HepG2 (cell line): Measurements from ENCODE around the gene NOL4L. TPM values are rescaled to one million over a fixed set of nuclear protein-coding genes. Genes with fewer than 3 reads are reported as not detected.
A peak's percentile ranks its signal among the peaks of the same experiment; 100 is the strongest.

Experiments used
- ATAC-seq: fragments of 200-7000 bp; cut with Tn5 transposase; 3 replicates; pipeline ENCODE4 v1.9.1; 2020; ENCODE audit warnings: mild to moderate bottlenecking, moderate library complexity
- BruUV-seq: library from RNA; stranded (reverse); fragments of 400-500 nt; replicated peaks from 2 replicates; lab custom pipeline; 2021; lab: Mats Ljungman, UMichigan
- CTCF ChIA-PET: fragments of 300-600 bp; formaldehyde crosslinking; extraction: SDS; loops from one replicate; lab custom pipeline; 2021; ENCODE audit warnings: low total read pairs, inconsistent platforms, low intra/inter-chr PET ratio; lab: Yijun Ruan, JAX
- POLR2A ChIA-PET: fragments of 350-600 bp; sonication (Branson Sonifier 250); formaldehyde crosslinking; loops from one replicate; lab custom pipeline; 2020; ENCODE audit warnings: antibody characterized with exemption, inconsistent platforms; lab: Yijun Ruan, JAX
- DNase-seq: peaks from one replicate; pipeline ENCODE4 v3.0.0-alpha.2; 2015; ENCODE audit warnings: low spot score
- FAIRE-seq: peaks from 3 replicates; lab custom pipeline; 2011; peaks lifted over from hg19 to GRCh38; lab: Jason Lieb, UNC
- H2AFZ ChIP-seq: one replicate; pipeline ENCODE4 v1.6.1; 2011; ENCODE audit warnings: low read length, inconsistent platforms
- H3K27ac ChIP-seq: fragments of 300-600 bp; 3 replicates; pipeline ENCODE4 v1.8.0; 2011; ENCODE audit warnings: mixed run types, mild to moderate bottlenecking, mixed read lengths, low read length, inconsistent platforms; ENCODE audit not compliant: insufficient read depth; ENCODE audit errors: extremely low read length
- H3K27me3 ChIP-seq, 2 experiments: fragments of 200-600 bp in 1 of 2; 2 replicates in 1 of 2; 3 replicates in 1 of 2; pipeline versions ENCODE4 v1.6.0 to v1.8.0; 2011; ENCODE audit warnings: low read length in 2 of 2, mild to moderate bottlenecking in 2 of 2, moderate library complexity in 2 of 2, inconsistent platforms in 1 of 2; ENCODE audit not compliant: insufficient read depth in 2 of 2, control insufficient read depth in 1 of 2
- H3K36me3 ChIP-seq, 2 experiments: fragments of 200-600 bp in 1 of 2; replicated peaks in 1 of 2; 2 replicates in 1 of 2; 3 replicates in 1 of 2; pipeline versions ENCODE4 v1.5.1 to v1.8.0; 2011; ENCODE audit warnings: low read length in 2 of 2, inconsistent platforms in 1 of 2; ENCODE audit not compliant: insufficient read depth in 2 of 2, control insufficient read depth in 1 of 2
- H3K4me1 ChIP-seq: 2 replicates; pipeline ENCODE4 v1.5.1; 2012; ENCODE audit warnings: low read length, inconsistent platforms; ENCODE audit not compliant: insufficient read depth
- H3K4me2 ChIP-seq: 2 replicates; pipeline ENCODE4 v1.6.0; 2011; ENCODE audit warnings: low read depth, low read length, inconsistent platforms
- H3K4me3 ChIP-seq, 3 experiments: fragments of 200-600 bp in 1 of 3; sonication (generic), shearing (Covaris generic) in 1 of 3; replicated peaks in 1 of 3; 2 replicates each; pipeline ENCODE4 v1.5.1; 2011 to 2016; ENCODE audit warnings: low read length in 3 of 3, inconsistent platforms in 2 of 3, low read depth in 2 of 3, mild to moderate bottlenecking in 2 of 3, control low read depth in 1 of 3, mixed read lengths in 1 of 3; ENCODE audit not compliant: insufficient read depth in 1 of 3
- H3K79me2 ChIP-seq: one replicate; pipeline ENCODE4 v1.6.1; 2011; ENCODE audit warnings: low read length, inconsistent platforms; ENCODE audit not compliant: insufficient read depth
- H3K9ac ChIP-seq: 2 replicates; pipeline ENCODE4 v1.6.0; 2011; ENCODE audit warnings: mild to moderate bottlenecking, low read depth, low read length, inconsistent platforms; ENCODE audit not compliant: insufficient read depth
- H3K9me3 ChIP-seq: 2 replicates; pipeline ENCODE4 v1.5.1; 2012; ENCODE audit warnings: mild to moderate bottlenecking, low read length
- H4K20me1 ChIP-seq: 2 replicates; pipeline ENCODE4 v1.6.0; 2011; ENCODE audit warnings: inconsistent platforms, mild to moderate bottlenecking, low read length, moderate library complexity; ENCODE audit not compliant: insufficient read depth
- ETS1 ChIP-seq: sonication (generic); formaldehyde crosslinking; IDR thresholded peaks from 2 replicates; pipeline ENCODE4 v1.4.0; 2020; ENCODE audit warnings: missing genetic modification reagents
- HOXA3 ChIP-seq: sonication (generic); formaldehyde crosslinking; IDR thresholded peaks from 2 replicates; pipeline ENCODE4 v1.5.0; 2020; ENCODE audit warnings: missing genetic modification reagents
- KDM5A ChIP-seq: fragments of 200-600 bp; sonication (generic); IDR thresholded peaks from 2 replicates; pipeline ENCODE4 v1.7.0; 2018; ENCODE audit warnings: antibody characterized with exemption, mild to moderate bottlenecking, low read length, borderline replicate concordance
- MXD1 ChIP-seq: sonication (generic); formaldehyde crosslinking; IDR thresholded peaks from 2 replicates; pipeline ENCODE4 v1.4.0; 2020; ENCODE audit warnings: mild to moderate bottlenecking, missing genetic modification reagents
- SMAD1 ChIP-seq: sonication (generic); formaldehyde crosslinking; IDR thresholded peaks from 2 replicates; pipeline ENCODE4 v1.4.0; 2020; ENCODE audit warnings: missing genetic modification reagents, low read depth, mild to moderate bottlenecking, borderline replicate concordance
- ZFX ChIP-seq: sonication (generic); formaldehyde crosslinking; IDR thresholded peaks from 2 replicates; pipeline ENCODE4 v1.4.0; 2020; ENCODE audit warnings: mild to moderate bottlenecking, low read depth, missing genetic modification reagents, moderate library complexity
- ZNF256 ChIP-seq: sonication (generic); formaldehyde crosslinking; conservative IDR thresholded peaks from 2 replicates; pipeline ENCODE4 v1.4.0; 2020; ENCODE audit warnings: missing genetic modification reagents
- ZNF335 ChIP-seq: sonication (generic); formaldehyde crosslinking; IDR thresholded peaks from 2 replicates; pipeline ENCODE4 v1.4.0; 2020; ENCODE audit warnings: missing genetic modification reagents
- ZNF768 ChIP-seq: sonication (generic); formaldehyde crosslinking; IDR thresholded peaks from 2 replicates; pipeline ENCODE4 v1.4.0; 2020; ENCODE audit warnings: missing genetic modification reagents
- ZSCAN12 ChIP-seq: sonication (generic); formaldehyde crosslinking; IDR thresholded peaks from 2 replicates; pipeline ENCODE4 v1.9.0; 2021; ENCODE audit warnings: mild to moderate bottlenecking, missing genetic modification reagents
- WGBS: methylation state at CpG from one replicate; pipeline ENCODE4 v1.1.6; 2017; ENCODE audit warnings: low lambda C conversion rate; 5-methylcytosine and 5-hydroxymethylcytosine counted together
- in situ Hi-C: cut with HindIII; loops from 2 replicates; pipeline ENCODE4 v1.10.0; 2017; ENCODE audit warnings: low pct_unique_long_range_greater_than_20kb; ENCODE audit not compliant: extremely low pct_ligation_motif_present
- intact Hi-C: fragments of 100-400 bp; cut with micrococcal nuclease; formaldehyde crosslinking; loops from one replicate; pipeline ENCODE4 v1.10.0; 2022; ENCODE audit not compliant: unreplicated experiment
- polyA plus RNA-seq, 8 experiments: library from polyadenylated mRNA; depleted of rRNA in 3 of 8; stranded (reverse) in 7 of 8; unstranded in 1 of 8; fragments of >200 nt; fragmentation: Illumina TruSeq in 4 of 8; extraction: Trizol in 4 of 8; gene quantifications; 2 replicates each; pipeline versions ENCODE4 v1.2.1 to v1.2.3, GENCODE V29; 2011 to 2016; ENCODE audit warnings: low read depth in 4 of 8, missing spikeins in 1 of 8, mixed read lengths in 1 of 8; ENCODE audit not compliant: insufficient read depth in 1 of 8
- total RNA-seq, 5 experiments: library from RNA; depleted of rRNA; stranded (reverse); fragments of >200 nt; fragmentation: Illumina TruSeq; extraction: Trizol; gene quantifications; 2 replicates each; pipeline ENCODE4 v1.2.3, GENCODE V29; 2016; ENCODE audit warnings: low read depth in 1 of 5
- TF ChIP-seq, protein P1 (sequence below): sonication (generic); formaldehyde crosslinking; IDR thresholded peaks from 2 replicates; pipeline ENCODE4 v1.4.0; 2020; ENCODE audit warnings: mild to moderate bottlenecking, missing genetic modification reagents
- TF ChIP-seq, protein P2 (sequence below), 2 experiments: sonication (generic) in 1 of 2; formaldehyde crosslinking in 1 of 2; IDR thresholded peaks; 2 replicates each; pipeline versions ENCODE4 v1.5.1 to v1.6.1; 2011 to 2020; ENCODE audit warnings: borderline replicate concordance in 1 of 2, low read depth in 1 of 2, low read length in 1 of 2, mild to moderate bottlenecking in 1 of 2, missing genetic modification reagents in 1 of 2, moderate library complexity in 1 of 2

Gene NOL4L
- total and polyA plus RNA-seq, 2 of the 13 experiments (the other 11 are each of a cell fraction or from before 2014, with no cell fraction given), result 16.6 to 35.4 TPM

- Histone ChIP-seq H3K9ac (no peak overlapping the region), H2AFZ (no peak overlapping the region), H3K27me3 (no peaks in the 10 kb centered on the region; a peak in 1 of 5 replicates), H3K4me3 (no peak overlapping the region), H3K4me2 (no peak overlapping the region), H3K9me3 (no peaks in the 10 kb centered on the region), H3K4me1 (peaks cover 84% of the 10 kb centered on the region), H3K36me3 (no peaks in the 10 kb centered on the region), H3K79me2 (peaks cover 4% of the 10 kb centered on the region), H4K20me1 (0 out of 2 replicates have a peak, but pooled peaks cover 5% of the 10 kb centered on the region), H3K27ac (no peak overlapping the region)
- intact Hi-C loops, result no loop called here
- ATAC-seq (no peak), FAIRE-seq (no peak), DNase-seq (no peak)
- CTCF ChIA-PET, result no interaction called here
- no TSS peak for BruUV-seq
- in situ Hi-C loops, result no loop called here
- WGBS, result 74% methylated on average over 8 of the region's 9 CpGs
- POLR2A ChIA-PET, result no interaction called here
- peak; percentile 22; the same call in 1 of the 2 replicates for TF ChIP-seq MXD1 (CRISPR knock-in tag)
- no peak for TF ChIP-seq ETS1
- TF ChIP-seq KDM5A, result no peak
- TF ChIP-seq, protein P1, sequence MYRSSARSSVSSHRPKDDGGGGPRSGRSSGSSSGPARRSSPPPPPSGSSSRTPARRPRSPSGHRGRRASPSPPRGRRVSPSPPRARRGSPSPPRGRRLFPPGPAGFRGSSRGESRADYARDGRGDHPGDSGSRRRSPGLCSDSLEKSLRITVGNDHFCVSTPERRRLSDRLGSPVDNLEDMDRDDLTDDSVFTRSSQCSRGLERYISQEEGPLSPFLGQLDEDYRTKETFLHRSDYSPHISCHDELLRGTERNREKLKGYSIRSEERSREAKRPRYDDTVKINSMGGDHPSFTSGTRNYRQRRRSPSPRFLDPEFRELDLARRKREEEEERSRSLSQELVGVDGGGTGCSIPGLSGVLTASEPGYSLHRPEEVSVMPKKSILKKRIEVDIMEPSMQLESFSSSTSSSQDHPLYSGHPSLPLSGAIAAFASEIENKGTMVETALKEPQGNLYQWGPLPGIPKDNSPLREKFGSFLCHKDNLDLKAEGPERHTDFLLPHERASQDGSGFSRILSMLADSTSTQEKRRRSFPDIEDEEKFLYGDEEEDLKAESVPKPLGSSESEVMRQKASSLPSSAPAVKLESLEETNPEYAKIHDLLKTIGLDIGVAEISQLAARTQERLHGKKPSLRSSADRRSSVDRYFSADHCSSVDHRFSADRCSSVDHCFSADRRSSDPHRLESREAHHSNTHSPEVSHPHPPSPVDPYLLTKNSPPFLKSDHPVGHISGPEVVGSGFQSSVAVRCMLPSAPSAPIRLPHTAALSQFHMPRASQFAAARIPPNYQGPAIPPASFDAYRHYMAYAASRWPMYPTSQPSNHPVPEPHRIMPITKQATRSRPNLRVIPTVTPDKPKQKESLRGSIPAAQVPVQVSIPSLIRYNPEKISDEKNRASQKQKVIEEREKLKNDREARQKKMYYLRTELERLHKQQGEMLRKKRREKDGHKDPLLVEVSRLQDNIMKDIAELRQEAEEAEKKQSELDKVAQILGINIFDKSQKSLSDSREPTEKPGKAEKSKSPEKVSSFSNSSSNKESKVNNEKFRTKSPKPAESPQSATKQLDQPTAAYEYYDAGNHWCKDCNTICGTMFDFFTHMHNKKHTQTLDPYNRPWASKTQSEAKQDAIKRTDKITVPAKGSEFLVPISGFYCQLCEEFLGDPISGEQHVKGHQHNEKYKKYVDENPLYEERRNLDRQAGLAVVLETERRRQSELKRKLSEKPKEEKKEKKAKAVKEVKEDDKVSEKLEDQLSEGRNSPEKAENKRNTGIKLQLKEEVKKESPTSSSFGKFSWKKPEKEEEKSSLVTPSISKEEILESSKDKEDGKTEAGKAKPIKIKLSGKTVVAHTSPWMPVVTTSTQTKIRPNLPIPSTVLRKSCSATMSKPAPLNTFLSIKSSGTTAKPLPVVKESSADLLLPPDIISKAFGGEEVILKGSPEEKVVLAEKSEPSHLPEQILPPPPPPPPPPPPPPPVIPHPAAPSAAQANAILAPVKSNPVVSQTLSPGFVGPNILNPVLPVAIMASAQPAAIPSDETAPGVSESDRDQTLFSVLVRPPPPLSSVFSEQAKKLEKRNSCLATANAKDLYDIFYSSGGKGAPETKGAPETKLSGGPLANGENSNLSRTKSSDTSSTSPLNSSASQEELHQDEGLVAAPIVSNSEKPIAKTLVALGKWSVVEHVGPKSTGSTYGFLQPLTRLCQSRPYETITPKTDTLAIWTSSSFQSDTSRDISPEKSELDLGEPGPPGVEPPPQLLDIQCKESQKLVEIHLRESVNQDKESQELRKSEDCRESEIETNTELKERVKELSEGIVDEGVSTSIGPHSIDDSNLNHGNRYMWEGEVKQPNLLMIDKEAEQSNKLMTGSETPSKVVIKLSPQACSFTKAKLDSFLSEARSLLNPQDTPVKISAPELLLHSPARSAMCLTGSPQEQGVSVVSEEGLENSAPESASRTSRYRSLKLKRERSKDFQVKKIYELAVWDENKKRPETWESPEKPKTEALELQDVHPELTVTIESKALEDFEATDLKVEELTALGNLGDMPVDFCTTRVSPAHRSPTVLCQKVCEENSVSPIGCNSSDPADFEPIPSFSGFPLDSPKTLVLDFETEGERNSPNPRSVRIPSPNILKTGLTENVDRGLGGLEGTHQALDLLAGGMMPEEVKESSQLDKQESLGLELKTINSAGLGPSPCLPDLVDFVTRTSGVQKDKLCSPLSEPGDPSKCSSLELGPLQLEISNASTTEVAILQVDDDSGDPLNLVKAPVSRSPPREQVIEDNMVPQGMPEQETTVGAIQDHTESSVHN (CRISPR knock-in tag), result no peak
- TF ChIP-seq HOXA3, result no peak
- 0 out of 2 replicates have a peak, but pooled peaks have one; percentile 23 for TF ChIP-seq ZFX (CRISPR knock-in tag)
- no peak for TF ChIP-seq ZNF335 (CRISPR knock-in tag)
- TF ChIP-seq ZNF256, result no peak
- TF ChIP-seq, protein P2, sequence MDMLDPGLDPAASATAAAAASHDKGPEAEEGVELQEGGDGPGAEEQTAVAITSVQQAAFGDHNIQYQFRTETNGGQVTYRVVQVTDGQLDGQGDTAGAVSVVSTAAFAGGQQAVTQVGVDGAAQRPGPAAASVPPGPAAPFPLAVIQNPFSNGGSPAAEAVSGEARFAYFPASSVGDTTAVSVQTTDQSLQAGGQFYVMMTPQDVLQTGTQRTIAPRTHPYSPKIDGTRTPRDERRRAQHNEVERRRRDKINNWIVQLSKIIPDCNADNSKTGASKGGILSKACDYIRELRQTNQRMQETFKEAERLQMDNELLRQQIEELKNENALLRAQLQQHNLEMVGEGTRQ (IDR thresholded peaks at IDR 0.05; ENCODE audit: low read depth, low read length), result no peak
- TF ChIP-seq, protein P2 (CRISPR knock-in tag; IDR thresholded peaks at IDR 0.05; ENCODE audit: borderline replicate concordance), result no peak
- no peak for TF ChIP-seq SMAD1
- no peak for TF ChIP-seq ZSCAN12
- TF ChIP-seq ZNF768, result 0 out of 2 replicates have a peak, but pooled peaks have one; percentile 24
These were observed 13.6 kb downstream of the NOL4L start for GRCh38 chr20:32571566-32571965.
